Stimulated activated CD8-positive, alpha-beta memory T cell treated with anti-CD3 and anti-CD28 coated beads, Interleukin-15, amount 100 ng/mL, for 4 hours (primary cell): Measurements from ENCODE around the gene CACNA2D2.

Experiments
- DNase-seq, 2 donors: peaks; one replicate each; pipeline ENCODE4 v3.0.0-alpha.2; 2020; ENCODE audit warnings: low read depth in 2 of 2

CACNA2D2 gene

DNA sequence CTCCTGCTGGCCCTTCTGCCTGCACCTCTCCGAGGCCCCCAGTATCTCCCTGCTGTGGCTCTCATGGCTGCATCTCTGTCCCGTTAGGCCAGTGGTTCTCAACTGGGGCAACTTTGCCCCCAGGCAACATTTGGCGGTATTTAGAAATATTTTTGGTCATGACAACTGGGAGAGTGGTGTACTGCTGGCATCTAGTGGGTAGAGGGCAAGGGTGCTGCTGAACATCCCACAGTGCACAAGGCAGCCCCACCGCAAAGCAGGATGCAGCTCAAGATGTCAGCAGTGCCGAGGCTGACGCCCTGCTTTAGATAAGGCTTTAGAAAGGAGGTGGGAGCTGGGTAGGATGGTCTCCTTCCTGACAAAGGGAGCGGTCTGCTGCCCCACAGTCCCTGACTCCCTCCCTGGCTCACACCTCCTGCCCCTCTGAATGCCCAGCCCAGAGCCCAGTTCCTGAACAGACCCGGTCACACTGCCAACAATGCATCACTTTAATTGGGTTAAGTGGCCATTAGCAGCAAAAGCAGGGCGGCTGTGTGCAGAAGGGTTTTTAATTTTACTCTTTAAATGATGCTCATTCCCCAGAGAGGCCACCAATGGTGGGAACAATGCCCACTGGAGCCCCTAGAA is 75.3 kb downstream of the CACNA2D2 start:
- no peak for DNase-seq

DNA sequence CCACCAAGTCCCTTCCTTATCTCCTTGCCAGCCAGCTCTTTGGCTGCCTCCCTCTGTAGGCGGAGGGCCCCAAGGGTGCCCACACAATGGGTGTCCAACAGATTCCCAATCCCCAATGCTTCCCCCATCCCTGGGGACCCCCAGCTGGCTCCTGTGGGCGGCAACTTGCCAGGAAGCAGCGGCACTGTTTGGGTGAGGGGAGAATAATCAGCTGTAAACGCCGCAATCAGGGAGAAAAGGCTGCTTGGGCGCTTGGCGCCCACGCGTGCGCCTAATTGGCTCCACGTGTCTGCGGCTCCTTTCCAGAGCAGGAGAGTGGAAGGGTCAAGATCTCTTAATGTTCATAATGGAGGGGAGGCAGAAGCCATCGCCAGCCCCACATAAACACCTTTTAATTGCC is 76.2 kb downstream of the CACNA2D2 start:
- no peak for DNase-seq

DNA sequence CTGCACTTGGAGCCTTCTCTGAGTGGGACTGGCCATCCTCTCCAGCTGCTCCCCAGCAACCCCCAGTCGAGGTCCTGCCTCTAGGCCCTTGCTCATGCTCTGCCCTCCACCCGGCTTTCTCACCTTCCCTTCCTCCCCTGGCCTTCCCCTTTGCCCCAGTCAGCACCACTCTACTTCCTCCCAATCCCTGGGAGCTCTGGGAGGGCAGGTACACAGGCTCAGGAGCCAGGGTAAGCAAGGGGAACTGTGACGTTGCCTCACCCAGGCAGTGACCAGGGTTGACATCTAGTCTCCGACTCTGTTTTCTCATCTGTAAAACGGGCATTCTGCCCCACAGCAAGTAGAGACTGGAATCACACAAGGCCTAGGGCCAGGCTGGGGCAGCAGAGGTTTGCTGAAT is 77.5 kb downstream of the CACNA2D2 start:
- DNase-seq = no peak

DNA sequence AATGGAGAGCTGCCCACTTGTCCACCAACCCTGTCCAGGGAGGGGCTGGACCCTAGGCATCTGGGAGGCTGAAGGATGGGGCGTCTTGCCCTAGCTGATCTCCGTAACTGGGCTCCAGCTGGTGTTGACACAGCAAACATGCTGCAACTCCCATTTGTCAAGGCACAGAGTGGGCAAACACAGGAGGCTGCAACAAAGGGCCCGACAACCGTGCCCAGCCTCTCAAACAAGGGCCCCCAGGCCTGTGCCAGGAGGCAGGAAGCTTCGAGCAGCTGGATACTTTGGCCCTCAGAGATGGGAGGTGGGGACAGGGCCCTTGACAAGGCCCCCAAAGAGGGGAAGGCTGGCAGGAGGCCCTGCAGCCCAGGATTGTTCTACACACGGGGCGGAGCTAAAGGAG is 79.9 kb downstream of the CACNA2D2 start:
- DNase-seq = no peak

DNA sequence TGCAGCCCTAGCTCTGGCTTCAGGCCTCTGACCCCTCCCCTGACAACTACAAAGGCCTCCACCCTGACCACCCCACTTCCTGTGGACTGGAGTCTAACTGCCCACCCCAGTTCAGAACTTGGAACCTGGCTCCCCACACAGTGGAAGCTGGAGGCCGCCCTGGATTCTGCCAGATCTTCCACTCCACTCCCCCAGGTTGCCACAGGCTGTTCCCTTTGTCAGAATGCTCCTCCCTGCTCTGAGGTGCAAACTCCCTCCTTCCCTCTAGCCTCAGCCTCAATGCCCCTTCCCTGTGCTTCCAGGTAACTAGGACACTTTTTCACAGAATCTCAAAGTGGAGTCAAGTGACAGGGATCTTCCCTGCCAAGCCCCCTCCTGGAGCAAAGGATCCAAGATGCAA is 81.3 kb downstream of the CACNA2D2 start:
- no peak for DNase-seq

DNA sequence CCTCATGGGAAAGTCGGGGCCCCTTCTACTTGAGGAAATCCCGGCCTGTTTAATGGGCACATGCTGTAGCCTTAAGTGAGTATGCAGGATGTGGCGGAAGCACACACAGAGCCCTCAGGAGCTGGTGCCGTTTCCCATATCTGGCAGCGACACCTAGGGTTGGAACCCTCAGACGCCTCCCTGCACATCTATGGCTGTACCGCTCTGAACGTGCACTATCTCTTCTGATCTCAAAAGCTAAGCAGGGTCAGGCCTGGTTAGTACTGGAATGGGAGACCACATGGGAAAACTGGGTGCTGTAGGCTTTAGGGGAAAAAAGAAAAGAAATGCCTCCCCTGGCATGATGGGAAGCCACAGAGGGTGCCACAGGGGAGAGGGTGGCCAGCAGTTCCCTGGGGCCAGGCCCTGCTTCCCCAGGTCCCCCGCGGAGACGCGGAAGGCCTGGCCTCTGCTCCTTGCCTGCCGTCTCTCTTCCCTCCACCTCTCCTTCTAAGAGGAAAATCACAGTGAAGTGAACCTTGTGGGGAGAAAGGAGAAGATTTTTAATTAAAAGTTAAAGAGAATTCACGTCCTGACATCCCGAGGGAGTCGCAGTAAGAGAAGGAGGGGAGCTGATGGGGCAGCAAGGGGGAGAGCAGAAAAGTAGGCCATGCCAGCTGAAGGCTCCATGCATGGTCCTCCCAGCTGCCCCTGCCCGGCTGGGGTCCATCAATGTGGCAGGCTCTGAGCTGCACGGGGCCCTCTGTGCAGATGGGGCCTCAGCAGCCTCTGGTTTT is 83.7 kb downstream of the CACNA2D2 start:
- no peak for DNase-seq

DNA sequence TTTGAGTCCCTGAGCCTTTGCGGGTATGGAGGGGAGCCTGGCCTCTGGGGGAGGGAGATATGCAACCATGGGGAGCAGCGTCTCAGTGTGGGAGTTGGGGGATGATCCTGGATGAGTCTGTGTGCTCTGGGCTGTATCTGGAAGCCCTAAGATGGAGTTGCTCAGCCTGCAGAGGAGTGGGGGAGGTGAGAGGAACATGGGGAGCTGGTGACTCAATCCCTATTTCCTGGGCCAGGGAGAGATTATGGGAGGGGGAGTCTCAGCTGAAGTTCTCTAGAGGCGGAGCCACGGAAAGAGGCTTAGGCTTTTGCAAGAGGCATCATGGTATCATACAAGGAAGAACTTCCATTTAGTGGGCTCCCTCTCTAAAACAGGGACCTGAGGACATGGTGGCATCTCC is 84.6 kb downstream of the CACNA2D2 start:
- no peak for DNase-seq

DNA sequence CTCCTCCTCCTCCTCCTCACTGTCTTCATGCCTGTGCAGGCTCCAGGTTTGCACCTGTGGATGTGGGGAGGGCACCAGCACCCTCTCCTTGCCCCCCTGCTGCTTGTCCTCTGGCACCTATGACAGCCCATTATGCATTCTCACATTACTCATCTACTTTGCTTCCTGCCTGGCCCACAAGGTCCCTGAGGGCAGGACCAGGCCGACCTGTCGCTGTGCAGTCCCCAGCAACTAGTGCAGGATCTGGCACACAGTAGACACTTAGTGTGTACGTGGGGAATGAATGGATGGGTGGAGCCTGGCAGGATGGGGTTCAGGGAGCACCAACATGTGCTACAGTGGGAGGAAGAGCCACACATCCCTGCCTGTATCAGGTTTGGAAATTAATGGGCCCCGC is 85.8 kb downstream of the CACNA2D2 start:
- no peak for DNase-seq

DNA sequence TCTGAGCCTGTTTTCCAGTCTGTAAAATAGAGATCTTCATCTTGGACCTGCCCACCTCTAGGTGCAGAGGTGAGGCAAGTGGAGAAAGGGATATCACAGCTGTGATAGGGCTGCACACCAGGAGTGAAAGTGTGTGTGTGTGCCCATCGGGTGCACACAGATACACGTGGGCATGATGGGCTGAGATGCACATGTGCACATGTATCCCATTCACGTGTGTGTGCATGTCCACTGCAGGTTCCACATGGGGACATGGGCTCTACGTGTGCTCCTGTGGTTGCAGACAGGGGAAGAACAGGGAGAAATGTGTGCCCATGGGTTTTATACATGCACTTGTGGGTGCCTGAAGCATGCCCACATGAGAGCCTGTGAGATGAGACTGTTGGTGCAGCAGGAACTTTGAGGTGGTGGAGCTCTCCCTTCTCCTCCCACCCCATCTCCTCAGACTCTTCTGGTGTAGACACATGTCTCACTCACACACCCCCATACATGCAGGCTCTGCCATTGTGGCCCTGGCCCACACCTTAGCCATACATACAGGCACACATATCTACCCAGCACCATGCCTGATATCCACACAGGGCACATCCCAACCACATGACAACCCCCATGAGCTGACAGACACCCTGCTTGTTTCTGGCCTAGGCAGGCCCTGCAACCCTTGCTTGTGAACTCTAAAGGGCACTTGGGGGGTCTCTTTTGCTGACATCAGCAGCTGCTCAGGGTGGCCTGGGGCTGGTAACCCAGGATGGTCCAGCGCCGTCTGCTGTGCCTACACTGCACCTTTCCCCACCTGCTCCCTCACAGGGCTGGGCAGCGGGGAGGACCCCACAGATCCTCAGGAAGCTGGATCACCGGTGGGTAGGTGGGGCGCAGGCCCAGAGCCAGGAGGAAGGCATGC is 86.4 kb downstream of the CACNA2D2 start:
- DNase-seq = no peak

DNA sequence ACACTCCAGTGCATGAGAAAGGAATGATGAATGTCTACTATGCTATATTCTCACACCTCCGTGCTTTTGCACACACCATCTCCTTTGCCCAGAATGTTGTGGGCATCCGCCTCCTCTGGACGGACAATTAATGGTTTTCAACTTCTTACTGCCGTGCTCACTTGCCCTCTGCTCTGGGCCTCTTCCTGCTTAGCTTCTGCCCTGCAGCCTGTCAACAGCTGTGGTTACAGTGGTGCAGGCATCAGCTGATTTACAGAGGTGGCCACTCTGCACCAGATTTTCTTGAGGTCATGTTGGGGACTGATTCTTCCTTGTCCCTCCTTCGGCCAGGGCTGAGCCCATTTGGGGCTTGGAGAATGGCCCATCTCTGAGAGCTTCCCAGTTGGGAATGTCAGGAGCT is 87.6 kb downstream of the CACNA2D2 start:
- DNase-seq = no peak

DNA sequence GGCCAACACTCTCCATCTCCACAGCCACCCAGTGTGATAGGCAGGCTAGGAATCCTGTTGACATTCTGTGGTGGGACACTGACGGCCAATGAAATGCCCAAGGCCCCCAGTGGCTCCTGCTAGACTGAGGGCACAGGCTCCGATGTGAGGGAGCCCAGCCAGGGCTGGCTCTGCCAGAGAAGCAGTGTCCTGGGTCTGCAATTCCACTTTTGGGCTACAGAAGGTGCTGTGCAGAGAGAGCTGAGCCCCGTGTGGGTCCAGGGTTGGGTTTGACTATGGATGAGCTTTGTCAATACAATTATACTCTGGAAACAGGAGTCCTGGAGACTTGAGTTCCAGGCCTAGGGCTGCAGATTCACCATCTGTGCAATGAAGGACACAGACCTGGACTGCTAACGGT is 88.4 kb downstream of the CACNA2D2 start:
- DNase-seq = no peak

DNA sequence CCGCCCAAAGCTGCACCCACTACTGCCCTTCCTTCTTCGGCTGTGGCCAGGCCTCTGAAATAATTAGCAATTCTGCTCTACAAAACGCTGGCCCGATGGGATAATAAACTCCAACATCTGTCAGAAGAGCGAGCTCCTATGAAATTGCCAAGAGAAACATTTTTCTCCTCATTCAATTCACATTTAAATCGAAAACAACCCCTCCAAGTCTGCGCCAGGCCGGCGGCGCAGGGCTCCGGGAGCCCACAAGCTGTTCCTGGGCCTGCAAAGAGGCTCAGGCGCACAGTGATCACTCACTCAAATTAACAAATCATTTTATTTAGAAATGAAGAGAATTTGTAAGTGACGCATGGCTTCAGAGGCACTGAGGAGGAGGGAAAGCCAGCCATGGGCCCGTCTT is 88.8 kb downstream of the CACNA2D2 start:
- DNase-seq = no peak

DNA sequence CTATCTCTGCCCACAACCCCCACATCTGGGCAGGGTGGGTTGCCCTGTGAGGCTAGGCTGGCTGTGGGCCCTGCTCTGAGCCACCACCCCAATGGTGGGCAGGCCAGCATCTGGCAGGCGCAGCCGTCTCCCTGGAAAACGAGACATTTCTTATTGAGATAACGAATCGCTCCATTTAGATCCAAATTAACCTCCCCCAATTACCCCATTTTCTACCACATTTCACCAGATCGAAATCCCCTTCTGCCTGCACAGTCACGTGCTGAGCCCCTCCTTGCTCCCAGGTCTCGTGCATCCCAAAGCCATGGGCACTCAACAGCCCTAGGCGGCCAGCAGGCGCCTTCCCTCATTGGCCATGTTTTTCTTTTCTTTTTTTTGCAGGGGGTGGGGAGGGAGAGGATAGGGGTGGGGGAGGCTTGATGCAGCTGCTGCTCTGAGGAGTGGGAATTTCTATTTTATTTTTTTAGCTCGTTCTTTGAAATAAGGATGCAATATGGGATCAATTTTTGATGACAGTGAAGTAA is 91.1 kb downstream of the CACNA2D2 start:
- no peak for DNase-seq

DNA sequence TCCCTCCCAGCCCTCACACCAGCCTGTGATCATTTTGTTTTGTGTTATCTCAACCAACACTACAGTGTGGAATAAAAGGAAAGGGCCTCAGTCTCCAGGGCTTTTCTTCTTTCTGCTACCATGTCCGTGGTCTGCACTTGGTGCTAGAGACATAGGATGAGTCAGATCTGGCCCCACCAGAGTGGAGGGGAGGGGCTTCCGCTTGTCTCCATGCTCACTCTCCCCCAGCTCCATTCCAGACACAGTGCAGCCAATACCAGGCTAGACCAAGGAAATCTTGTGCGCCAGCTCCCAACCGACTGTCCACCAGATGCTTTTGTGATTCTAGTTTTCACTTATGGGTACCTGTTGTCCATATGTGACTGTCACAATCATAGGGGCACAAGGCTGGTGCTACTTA is 92.2 kb downstream of the CACNA2D2 start:
- DNase-seq = no peak

DNA sequence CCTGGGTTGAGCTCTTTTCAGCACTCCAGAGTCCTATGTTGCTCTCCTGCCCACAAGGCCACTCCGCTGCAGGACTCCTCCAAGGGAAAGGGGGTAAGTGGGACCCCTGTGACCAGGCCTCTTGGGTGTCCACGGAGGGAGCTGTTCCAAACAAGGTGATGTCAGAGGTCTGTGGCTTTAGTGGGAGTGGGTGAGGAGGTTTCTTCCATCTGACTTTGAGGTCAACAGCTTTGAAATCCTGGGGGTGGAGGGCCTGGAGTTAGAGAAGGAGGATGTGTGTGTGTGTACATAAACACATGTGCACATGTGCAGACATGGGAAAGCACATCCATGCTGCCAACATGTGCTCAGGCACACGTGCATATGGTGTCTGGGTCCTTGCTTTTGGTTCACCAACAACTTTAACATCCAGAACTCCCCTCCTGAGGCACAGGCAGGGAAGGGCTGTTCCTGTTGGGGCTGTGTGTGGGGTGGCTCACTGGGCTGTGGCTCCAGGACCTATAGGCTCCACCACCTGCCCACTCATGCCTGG is 92.8 kb downstream of the CACNA2D2 start:
- DNase-seq = no peak

DNA sequence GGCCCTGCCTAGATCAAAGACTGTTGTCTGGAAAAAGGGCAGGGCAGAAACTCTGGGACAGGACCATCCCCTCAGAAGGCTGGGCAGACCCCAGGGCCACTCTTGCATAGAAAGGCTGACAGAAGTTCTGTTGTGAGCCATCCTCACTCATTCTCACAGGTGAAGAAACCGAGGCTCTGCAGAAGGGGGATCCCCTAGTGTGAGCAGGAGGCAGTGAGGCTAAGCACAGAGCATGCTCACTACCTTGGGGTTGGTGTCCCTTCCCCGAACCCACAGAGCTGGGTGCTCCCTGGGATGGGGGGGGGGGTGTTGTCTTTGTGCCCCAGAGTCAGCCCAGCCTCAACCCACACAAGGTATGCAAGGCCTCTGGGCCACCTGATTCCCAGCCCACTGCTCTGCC is 93.2 kb downstream of the CACNA2D2 start:
- DNase-seq = no peak

DNA sequence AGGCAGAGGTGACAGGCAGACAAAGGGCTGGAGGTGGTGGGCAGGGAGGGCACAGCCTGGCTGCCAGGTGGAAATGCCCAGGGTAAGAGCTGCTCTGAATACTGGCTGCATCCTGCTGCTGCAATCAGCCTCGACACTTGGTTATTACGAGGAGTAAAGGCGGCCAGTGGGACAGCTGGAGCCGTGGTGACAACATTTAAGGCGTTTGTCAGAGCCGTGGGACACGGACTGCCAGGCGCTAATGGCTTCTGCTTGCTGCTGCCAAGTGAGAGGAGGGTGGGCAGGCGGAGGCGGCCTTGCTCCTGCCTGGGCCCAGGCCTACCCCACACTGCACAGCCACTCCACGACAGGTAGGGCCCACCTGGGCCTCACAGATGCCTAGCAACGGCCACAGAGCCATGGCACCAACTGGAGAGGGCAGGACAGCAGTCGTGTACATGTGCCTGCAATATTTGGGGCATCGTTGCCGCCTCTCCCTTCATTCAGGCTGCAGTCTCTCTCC is 94.9 kb downstream of the CACNA2D2 start:
- DNase-seq = no peak

DNA sequence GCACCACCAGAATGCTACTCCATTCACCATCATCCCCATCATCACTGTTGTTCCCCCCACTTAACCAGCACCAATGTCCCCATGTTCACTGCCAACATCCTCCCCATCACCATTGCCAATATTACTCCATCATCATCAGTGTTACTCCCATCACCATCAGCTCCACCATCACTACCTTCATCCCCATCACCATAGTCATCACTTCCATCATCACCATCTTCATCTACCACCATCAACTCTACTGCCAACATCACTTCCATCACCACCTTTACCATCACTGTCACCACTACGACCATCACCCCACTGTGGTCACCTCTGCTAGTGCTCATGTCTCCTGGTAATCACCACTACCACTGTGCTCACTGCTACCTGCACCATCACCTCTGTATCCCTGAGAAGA is 96.9 kb downstream of the CACNA2D2 start:
- no peak for DNase-seq

DNA sequence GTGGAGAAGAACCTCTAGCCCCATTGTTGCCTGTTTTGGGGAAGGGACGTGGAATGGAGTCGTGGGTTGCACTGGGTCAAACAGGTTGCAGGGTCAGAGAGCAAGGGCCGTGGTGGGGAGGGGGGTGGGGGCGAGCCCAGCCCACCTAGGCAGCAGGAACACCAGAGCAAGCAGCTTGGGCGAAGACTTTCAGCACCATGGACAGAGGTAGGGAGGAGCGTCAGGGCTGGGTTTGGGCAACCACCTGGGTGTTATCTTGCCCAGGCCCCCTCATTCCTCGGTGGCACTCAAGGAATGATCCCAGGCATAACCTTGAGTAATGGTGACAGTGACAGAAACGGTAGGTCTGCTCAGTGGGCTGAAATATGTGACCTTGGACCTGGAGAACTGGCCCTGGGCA is 98.2 kb downstream of the CACNA2D2 start:
- DNase-seq = no peak

DNA sequence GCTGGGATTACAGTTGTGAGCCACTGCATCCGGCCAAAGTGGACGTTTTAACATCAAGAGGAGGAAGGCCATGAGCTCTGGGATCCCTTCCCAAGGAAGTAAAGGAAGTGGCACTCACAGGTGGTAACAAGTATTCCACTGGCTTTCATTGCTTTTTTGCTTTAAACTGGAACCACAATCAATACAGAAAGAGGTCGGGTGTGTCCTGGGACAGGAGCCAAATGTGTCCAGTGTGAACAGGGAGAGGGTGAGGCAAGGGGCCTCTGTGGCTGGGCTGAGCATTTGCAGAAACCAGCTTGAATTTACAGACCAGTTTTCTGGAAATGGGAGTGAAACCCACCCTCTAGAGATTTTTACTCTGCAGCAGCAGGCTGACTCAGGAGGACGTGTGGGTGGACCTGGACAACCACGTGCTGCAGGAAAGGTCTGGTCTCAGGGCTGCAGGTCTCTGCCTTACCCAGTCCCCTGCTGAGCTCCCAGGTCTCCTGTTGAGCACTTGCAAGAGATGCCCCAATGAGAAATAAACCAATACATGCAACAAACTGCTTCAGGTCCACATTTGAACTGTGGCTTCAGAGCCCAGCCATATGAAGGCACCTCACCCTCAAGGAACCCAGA is 101.3 kb downstream of the CACNA2D2 start:
- DNase-seq = no peak

DNA sequence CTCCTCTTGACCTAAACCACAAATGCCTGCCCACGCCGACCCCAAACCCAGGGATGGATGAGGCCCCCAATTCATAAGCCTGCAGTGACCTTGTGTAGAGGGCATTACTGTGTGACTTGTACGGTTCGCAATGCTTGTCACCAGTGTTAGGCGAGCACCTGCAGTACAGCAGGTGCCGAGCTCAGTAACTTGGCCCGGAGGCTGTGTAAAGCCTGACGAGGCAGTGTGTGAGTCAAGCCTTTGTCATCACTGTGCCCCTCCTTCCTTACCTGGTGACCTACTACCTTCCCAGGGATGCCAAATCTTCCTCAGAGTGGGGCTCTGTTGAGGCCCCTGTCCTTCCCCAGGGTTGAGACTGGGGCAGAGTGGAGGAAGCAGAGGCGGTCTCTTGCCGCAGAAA is 106.9 kb downstream of the CACNA2D2 start:
- DNase-seq = no peak
